Measurements from ENCODE around the gene CLIP3.
"Not testable (repeated sequence)": the region's sequence is repeated elsewhere in the genome, so short reads cannot be mapped to it uniquely, and the experiment has no call there.

Gene CLIP3

GRCh38 chr19:35988824-35989223 lies 43.8 kb downstream of the CLIP3 start:
- H3K4me1 ChIP-seq, result no peaks in the 10 kb centered on the region
- no peak for DNase-seq
- no peaks in the 10 kb centered on the region for H3K36me3 ChIP-seq
- H3K9me3 ChIP-seq, result no peaks in the 10 kb centered on the region
- no peaks in the 10 kb centered on the region for H3K27me3 ChIP-seq
- no peak for TF ChIP-seq CTCF (IDR thresholded peaks at IDR 0.05; ENCODE audit: low read depth, low read length)
- H3K4me3 ChIP-seq (ENCODE audit: low read depth, low read length), result no peak overlapping the region

GRCh38 chr19:35987571-35987896 lies 45.1 kb downstream of the CLIP3 start:
- DNase-seq, result no peak
- Histone ChIP-seq H3K4me1 (no peaks in the 10 kb centered on the region), H3K36me3 (no peaks in the 10 kb centered on the region), H3K4me3 (ENCODE audit: low read depth, low read length) (peak overlapping the region; percentile 46), H3K27me3 (no peaks in the 10 kb centered on the region), H3K9me3 (no peaks in the 10 kb centered on the region)
- no peak for TF ChIP-seq CTCF (IDR thresholded peaks at IDR 0.05; ENCODE audit: low read depth, low read length)

GRCh38 chr19:35986664-35987570 lies 45.8 kb downstream of the CLIP3 start:
- peak; percentile 76 for DNase-seq
- Histone ChIP-seq H3K27me3 (no peaks in the 10 kb centered on the region), H3K36me3 (no peaks in the 10 kb centered on the region), H3K9me3 (no peaks in the 10 kb centered on the region), H3K4me3 (ENCODE audit: low read depth, low read length) (peak overlapping the region; percentile 46), H3K4me1 (no peaks in the 10 kb centered on the region)
- TF ChIP-seq CTCF (IDR thresholded peaks at IDR 0.05; ENCODE audit: low read depth, low read length), result no peak

- H3K9me3 ChIP-seq, result no peaks in the 10 kb centered on the region
- no peaks in the 10 kb centered on the region for H3K27me3 ChIP-seq
- no peak overlapping the region for H3K4me3 ChIP-seq (ENCODE audit: low read depth, low read length)
- H3K4me1 ChIP-seq, result no peaks in the 10 kb centered on the region
- no peak for TF ChIP-seq CTCF (IDR thresholded peaks at IDR 0.05; ENCODE audit: low read depth, low read length)
- DNase-seq, result no peak
- H3K36me3 ChIP-seq, result no peaks in the 10 kb centered on the region
Measured at GRCh38 chr19:35986111-35986510, 46.6 kb downstream of the CLIP3 start.

- Histone ChIP-seq H3K27me3 (no peaks in the 10 kb centered on the region), H3K4me3 (ENCODE audit: low read depth, low read length) (no peak overlapping the region), H3K9me3 (no peaks in the 10 kb centered on the region), H3K36me3 (no peaks in the 10 kb centered on the region), H3K4me1 (no peaks in the 10 kb centered on the region)
- no peak for DNase-seq
- TF ChIP-seq CTCF (IDR thresholded peaks at IDR 0.05; ENCODE audit: low read depth, low read length), result no peak
Measured at GRCh38 chr19:35983177-35983576, 49.5 kb downstream of the CLIP3 start.

- H3K4me3 ChIP-seq (ENCODE audit: low read depth, low read length); H3K9me3 ChIP-seq; H3K36me3 ChIP-seq; H3K4me1 ChIP-seq; H3K27me3 ChIP-seq; DNase-seq: not testable (repeated sequence)
Measured at GRCh38 chr19:35980997-35981396, 51.7 kb downstream of the CLIP3 start.
